ENCODE measurements around the gene MEGF9.
"Not testable (repeated sequence)": the region's sequence is repeated elsewhere in the genome, so short reads cannot be mapped to it uniquely, and the experiment has no call there.

MEGF9 gene

GRCh38 chr9:120654272-120654671, 60.0 kb downstream of the MEGF9 start:
- no peak for DNase-seq

GRCh38 chr9:120653762-120654161, 60.5 kb downstream of the MEGF9 start:
- DNase-seq = no peak

- DNase-seq = no peak
Measured at GRCh38 chr9:120652934-120653333, 61.3 kb downstream of the MEGF9 start.

- no peak for DNase-seq
Measured at GRCh38 chr9:120650352-120650751, 63.9 kb downstream of the MEGF9 start.

GRCh38 chr9:120648581-120649197, 65.6 kb downstream of the MEGF9 start:
- no peak for DNase-seq

- DNase-seq = no peak
Measured at GRCh38 chr9:120646948-120647347, 67.3 kb downstream of the MEGF9 start.

GRCh38 chr9:120645760-120646159, 68.5 kb downstream of the MEGF9 start:
- DNase-seq = no peak

- DNase-seq = no peak
Measured at GRCh38 chr9:120643061-120643460, 71.2 kb downstream of the MEGF9 start.

- no peak for DNase-seq
Measured at GRCh38 chr9:120642129-120642770, 72.0 kb downstream of the MEGF9 start.

GRCh38 chr9:120640874-120641273, 73.4 kb downstream of the MEGF9 start:
- DNase-seq = not testable (repeated sequence)

- DNase-seq = no peak
Measured at GRCh38 chr9:120640380-120640779, 73.9 kb downstream of the MEGF9 start.

- no peak for DNase-seq
Measured at GRCh38 chr9:120637919-120638318, 76.4 kb downstream of the MEGF9 start.

GRCh38 chr9:120636194-120636957, 77.9 kb downstream of the MEGF9 start:
- no peak for DNase-seq

- DNase-seq = no peak
Measured at GRCh38 chr9:120635011-120635410, 79.3 kb downstream of the MEGF9 start.

GRCh38 chr9:120630333-120630732, 83.9 kb downstream of the MEGF9 start:
- no peak for DNase-seq

GRCh38 chr9:120628925-120629497, 85.3 kb downstream of the MEGF9 start:
- not testable (repeated sequence) for DNase-seq

- DNase-seq = no peak
Measured at GRCh38 chr9:120628207-120628924, 85.9 kb downstream of the MEGF9 start.

GRCh38 chr9:120627073-120627472, 87.2 kb downstream of the MEGF9 start:
- DNase-seq = no peak

GRCh38 chr9:120626512-120626911, 87.8 kb downstream of the MEGF9 start:
- no peak for DNase-seq

- no peak for DNase-seq
Measured at GRCh38 chr9:120625222-120625621, 89.0 kb downstream of the MEGF9 start.

- no peak for DNase-seq
Measured at GRCh38 chr9:120622790-120623189, 91.5 kb downstream of the MEGF9 start.

- DNase-seq = no peak
Measured at GRCh38 chr9:120621941-120622340, 92.3 kb downstream of the MEGF9 start.
